HG02642 (cell line): Measurements from ENCODE around the gene TYK2.
"Not testable (repeated sequence)": the region's sequence is repeated elsewhere in the genome, so short reads cannot be mapped to it uniquely, and the experiment has no call there.

ENCODE experiments used
- ATAC-seq: cut with Tn5 transposase; IDR thresholded peaks from one replicate; pipeline ENCODE4 v1.9.1; 2021; ENCODE audit warnings: mild to moderate bottlenecking; ENCODE audit not compliant: unreplicated experiment, poor library complexity

The TYK2 gene

GRCh38 chr19:10378124-10378523, 2.2 kb downstream of the TYK2 start:
- no peak for ATAC-seq

- ATAC-seq, result not testable (repeated sequence)
Observed at GRCh38 chr19:10377140-10377640, 3.2 kb downstream of the TYK2 start.

GRCh38 chr19:10374931-10375330, 5.4 kb downstream of the TYK2 start:
- ATAC-seq, result no peak

GRCh38 chr19:10372690-10373089, 7.7 kb downstream of the TYK2 start:
- ATAC-seq, result no peak

- ATAC-seq, result no peak
Observed at GRCh38 chr19:10368101-10368803, 12.1 kb downstream of the TYK2 start.

GRCh38 chr19:10366950-10367512, 13.3 kb downstream of the TYK2 start:
- not testable (repeated sequence) for ATAC-seq

- ATAC-seq, result no peak
Observed at GRCh38 chr19:10365518-10365917, 14.9 kb downstream of the TYK2 start.

GRCh38 chr19:10364644-10365043, 15.7 kb downstream of the TYK2 start:
- ATAC-seq, result no peak

GRCh38 chr19:10363789-10364281, 16.5 kb downstream of the TYK2 start:
- no peak for ATAC-seq

GRCh38 chr19:10362259-10362658, 18.1 kb downstream of the TYK2 start:
- ATAC-seq, result no peak

GRCh38 chr19:10361569-10362011, 18.8 kb downstream of the TYK2 start:
- ATAC-seq, result no peak

GRCh38 chr19:10356431-10356830, 23.9 kb downstream of the TYK2 start:
- ATAC-seq, result no peak

- no peak for ATAC-seq
Observed at GRCh38 chr19:10353793-10354391, 26.5 kb downstream of the TYK2 start.

- no peak for ATAC-seq
Observed at GRCh38 chr19:10352764-10353671, 27.4 kb downstream of the TYK2 start.

- no peak for ATAC-seq
Observed at GRCh38 chr19:10346509-10346908, 33.9 kb downstream of the TYK2 start.

- no peak for ATAC-seq
Observed at GRCh38 chr19:10344780-10345179, 35.6 kb downstream of the TYK2 start.

- no peak for ATAC-seq
Observed at GRCh38 chr19:10343495-10343894, 36.9 kb downstream of the TYK2 start.

GRCh38 chr19:10339977-10340376, 40.4 kb downstream of the TYK2 start:
- ATAC-seq, result no peak

GRCh38 chr19:10339380-10339960, 40.9 kb downstream of the TYK2 start, which contains the start of gene ICAM3:
Gene ICAM3 (minus strand): TSS chr19:10339624. CDS start chr19:10339614, 10 bp downstream.
- peak; percentile 66 for ATAC-seq

- ATAC-seq, result no peak
Observed at GRCh38 chr19:10338940-10339339, 41.4 kb downstream of the TYK2 start.
